NB4 (cell line): ENCODE measurements around the gene KPNA2.
"Not testable (repeated sequence)": the region's sequence is repeated elsewhere in the genome, so short reads cannot be mapped to it uniquely, and the experiment has no call there.

ENCODE experiments used
- CTCF ChIP-seq: IDR thresholded peaks from one replicate; pipeline ENCODE4 v1.5.1; 2012; ENCODE audit warnings: low read depth, low read length
- MAX ChIP-seq: IDR thresholded peaks from 2 replicates; pipeline ENCODE4 v1.6.1; 2011; ENCODE audit warnings: low read depth, low read length
- MYC ChIP-seq: IDR thresholded peaks from 2 replicates; pipeline ENCODE4 v1.6.1; 2011; ENCODE audit warnings: low read depth, low read length
- POLR2A ChIP-seq: IDR thresholded peaks from 2 replicates; pipeline ENCODE4 v1.6.1; 2011; ENCODE audit warnings: mild to moderate bottlenecking; ENCODE audit not compliant: insufficient read length; ENCODE audit errors: extremely low read depth

GRCh38 chr17:68068512-68068911, 33.0 kb downstream of the KPNA2 start:
- TF ChIP-seq CTCF, POLR2A, MAX, MYC: not testable (repeated sequence)
